ENCODE results near the gene UBL5.

Gene UBL5

DNA sequence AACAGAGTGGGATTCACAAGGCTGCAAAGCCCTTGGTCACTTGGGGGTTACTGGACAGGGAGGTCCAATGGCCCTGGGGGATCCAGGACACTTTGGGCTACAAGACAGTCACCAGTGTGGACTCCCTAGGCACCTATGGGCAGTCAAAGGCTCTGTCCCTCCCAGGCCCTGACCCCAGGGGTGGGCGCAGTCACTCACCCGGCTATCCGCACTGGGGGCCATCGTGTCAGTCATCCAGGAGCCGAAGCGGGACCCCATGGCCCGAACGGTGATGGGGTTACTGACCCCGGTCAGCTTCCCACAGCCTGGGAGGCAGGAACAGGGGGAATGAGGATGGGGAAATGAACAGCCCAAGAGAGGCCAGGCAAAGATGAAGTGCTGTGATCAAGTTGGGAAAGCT lies 28.9 kb downstream of the UBL5 start:
- H3K4me3 ChIP-seq (ENCODE audit: control insufficient read depth, low read depth, low read length): no peak overlapping the region
- DNase-seq (ENCODE audit: low read depth): no peak
- TF ChIP-seq, protein P1, sequence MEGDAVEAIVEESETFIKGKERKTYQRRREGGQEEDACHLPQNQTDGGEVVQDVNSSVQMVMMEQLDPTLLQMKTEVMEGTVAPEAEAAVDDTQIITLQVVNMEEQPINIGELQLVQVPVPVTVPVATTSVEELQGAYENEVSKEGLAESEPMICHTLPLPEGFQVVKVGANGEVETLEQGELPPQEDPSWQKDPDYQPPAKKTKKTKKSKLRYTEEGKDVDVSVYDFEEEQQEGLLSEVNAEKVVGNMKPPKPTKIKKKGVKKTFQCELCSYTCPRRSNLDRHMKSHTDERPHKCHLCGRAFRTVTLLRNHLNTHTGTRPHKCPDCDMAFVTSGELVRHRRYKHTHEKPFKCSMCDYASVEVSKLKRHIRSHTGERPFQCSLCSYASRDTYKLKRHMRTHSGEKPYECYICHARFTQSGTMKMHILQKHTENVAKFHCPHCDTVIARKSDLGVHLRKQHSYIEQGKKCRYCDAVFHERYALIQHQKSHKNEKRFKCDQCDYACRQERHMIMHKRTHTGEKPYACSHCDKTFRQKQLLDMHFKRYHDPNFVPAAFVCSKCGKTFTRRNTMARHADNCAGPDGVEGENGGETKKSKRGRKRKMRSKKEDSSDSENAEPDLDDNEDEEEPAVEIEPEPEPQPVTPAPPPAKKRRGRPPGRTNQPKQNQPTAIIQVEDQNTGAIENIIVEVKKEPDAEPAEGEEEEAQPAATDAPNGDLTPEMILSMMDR (IDR thresholded peaks at IDR 0.05; ENCODE audit: control insufficient read depth, insufficient read depth, low read depth, low read length, missing control alignments): no peak

DNA sequence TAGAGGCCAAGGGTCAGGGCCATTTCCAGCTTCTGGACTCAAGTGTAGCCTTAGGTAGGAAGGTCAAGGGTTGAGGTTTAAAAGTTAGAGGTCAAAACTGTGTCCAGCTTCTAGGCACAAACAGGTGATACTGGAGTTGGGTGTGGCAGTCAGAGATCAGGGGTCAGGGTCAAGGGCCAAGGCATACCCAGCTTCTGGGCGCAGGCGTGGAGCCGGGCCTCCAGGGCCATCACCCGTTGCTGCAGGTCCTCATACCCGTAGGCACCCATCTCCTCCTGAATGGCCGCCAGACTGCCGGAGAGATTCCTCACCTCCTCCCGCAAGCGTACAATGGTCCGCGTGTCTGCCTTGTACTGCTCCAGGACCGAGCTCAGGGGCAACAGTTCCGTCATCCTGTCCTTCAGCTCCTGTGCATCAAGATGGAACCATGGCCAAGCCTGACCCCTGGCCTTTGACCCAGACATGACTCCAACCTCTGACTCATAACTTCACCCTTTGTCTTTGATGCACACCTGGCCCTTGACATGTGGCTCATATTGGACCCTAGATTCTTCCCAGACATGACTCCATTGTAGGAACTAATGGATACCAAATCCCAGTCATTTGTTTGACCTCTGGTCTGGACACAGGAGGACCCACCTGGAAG lies 29.5 kb downstream of the UBL5 start:
- no peak for DNase-seq (ENCODE audit: low read depth)
- TF ChIP-seq, protein P1 (IDR thresholded peaks at IDR 0.05; ENCODE audit: control insufficient read depth, insufficient read depth, low read depth, low read length, missing control alignments): no peak
- H3K4me3 ChIP-seq (ENCODE audit: control insufficient read depth, low read depth, low read length): no peak overlapping the region

DNA sequence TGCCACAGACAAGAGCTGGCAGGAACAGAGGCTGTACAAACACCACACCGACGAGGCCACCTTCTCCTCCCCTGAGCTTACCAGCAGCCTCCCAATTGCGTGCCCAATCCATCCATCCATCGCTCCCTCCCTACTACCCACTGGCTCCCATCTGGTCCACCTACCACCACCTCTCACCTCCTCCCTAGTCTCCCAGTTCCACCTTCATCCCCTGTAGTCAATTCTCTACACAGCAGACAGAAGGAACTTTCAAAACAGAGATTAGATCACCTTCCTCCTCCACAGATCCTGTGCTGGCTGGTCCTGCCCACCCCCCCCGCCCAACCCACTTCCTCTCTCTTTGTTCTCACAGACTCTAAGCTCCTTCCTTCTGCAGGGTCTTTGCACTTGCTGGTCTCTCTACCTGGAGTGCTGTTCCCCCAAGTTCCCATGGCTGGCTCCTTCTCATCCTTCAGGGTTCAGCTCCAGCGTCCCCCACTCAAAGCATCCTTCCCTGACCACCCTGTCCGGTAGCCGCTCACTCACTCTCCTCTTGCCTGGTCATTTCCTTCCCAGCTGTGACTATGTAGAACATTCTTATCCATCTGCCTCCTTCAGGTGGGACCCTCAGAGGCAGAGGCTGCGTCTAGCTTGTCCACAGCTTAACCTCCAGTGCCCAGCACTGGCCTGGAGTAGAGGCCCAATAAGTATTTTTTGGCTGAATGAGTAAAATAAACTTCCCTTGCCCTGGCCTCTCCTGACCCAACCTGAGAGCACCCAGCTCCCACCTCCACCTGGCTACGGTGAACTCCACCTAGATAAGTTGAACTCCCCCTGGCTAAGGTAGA lies 30.4 kb downstream of the UBL5 start:
- no peak overlapping the region for H3K4me3 ChIP-seq (ENCODE audit: control insufficient read depth, low read depth, low read length)
- no peak for DNase-seq (ENCODE audit: low read depth)
- TF ChIP-seq, protein P1 (IDR thresholded peaks at IDR 0.05; ENCODE audit: control insufficient read depth, insufficient read depth, low read depth, low read length, missing control alignments): no peak

DNA sequence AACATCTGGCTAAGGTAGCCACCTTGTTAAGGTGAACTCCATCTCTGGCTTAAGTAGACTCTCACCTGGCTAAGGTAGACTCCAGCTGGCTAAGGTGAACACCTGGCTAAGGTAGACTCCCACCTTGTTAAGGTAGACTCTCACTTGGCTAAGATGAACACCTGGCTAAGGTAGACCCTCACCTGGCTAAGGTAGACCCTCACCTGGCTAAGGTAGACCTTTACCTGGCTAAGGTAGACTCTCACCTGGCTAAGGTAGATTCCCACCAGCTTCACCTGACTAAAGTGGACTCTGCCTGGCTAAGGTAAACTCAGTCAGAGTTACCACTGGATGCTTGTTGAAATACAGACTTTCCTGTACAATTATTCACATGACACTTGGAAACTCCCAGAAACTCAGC lies 31.0 kb downstream of the UBL5 start:
- no peak for DNase-seq (ENCODE audit: low read depth)
- TF ChIP-seq, protein P1 (IDR thresholded peaks at IDR 0.05; ENCODE audit: control insufficient read depth, insufficient read depth, low read depth, low read length, missing control alignments): no peak
- H3K4me3 ChIP-seq (ENCODE audit: control insufficient read depth, low read depth, low read length): no peak overlapping the region

DNA sequence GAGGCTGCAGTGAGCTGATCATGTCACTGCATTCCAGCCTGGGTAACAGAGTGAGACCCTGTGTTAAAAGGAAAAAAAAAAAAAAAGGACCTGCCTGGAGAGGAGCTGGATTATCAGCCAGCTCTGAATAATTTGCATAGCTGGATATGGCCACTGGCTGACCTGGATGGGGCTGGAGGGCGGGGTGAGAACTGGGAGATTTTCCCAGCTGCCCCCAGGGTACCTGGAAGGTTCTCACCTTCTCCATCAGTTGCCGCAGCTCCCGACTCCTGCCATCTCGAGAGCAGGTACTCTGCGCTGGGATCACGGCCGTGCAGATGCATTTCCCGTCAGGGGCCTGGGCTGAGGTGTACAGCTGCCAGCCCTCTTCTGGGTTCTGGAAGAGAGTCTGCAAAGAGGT lies 32.7 kb downstream of the UBL5 start:
- no peak overlapping the region for H3K4me3 ChIP-seq (ENCODE audit: control insufficient read depth, low read depth, low read length)
- no peak for DNase-seq (ENCODE audit: low read depth)
- TF ChIP-seq, protein P1 (IDR thresholded peaks at IDR 0.05; ENCODE audit: control insufficient read depth, insufficient read depth, low read depth, low read length, missing control alignments): no peak

DNA sequence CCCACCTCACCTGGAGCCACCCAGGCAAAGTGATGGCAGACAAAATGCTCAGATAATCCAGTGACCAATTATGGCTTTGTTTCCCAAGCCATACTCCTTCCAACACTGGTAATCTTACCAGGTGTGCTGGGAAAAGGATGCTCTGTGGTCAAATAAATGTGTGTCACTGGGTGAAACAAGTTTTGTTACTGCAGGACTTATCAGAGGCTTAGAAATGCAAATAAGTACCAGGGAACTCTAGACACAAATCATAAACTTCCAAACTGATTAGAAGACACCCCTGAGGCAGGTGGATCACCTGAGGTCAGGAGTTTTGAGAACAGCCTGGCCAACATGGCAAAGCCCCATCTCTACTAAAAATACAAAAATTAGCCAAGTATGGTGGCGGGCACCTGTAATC lies 33.8 kb downstream of the UBL5 start:
- no peak for DNase-seq (ENCODE audit: low read depth)
- H3K4me3 ChIP-seq (ENCODE audit: control insufficient read depth, low read depth, low read length): no peak overlapping the region
- TF ChIP-seq, protein P1 (IDR thresholded peaks at IDR 0.05; ENCODE audit: control insufficient read depth, insufficient read depth, low read depth, low read length, missing control alignments): no peak

All from AG09309 (cell line).